GM12801 (cell line): Measurements from ENCODE around the gene ROBO1.

Experiments used
- TF ChIP-seq, protein P1 (sequence below): IDR thresholded peaks from one replicate; pipeline ENCODE4 v1.5.1; 2011; ENCODE audit warnings: control low read depth; ENCODE audit not compliant: insufficient read length; ENCODE audit errors: extremely low read depth

The ROBO1 gene

DNA sequence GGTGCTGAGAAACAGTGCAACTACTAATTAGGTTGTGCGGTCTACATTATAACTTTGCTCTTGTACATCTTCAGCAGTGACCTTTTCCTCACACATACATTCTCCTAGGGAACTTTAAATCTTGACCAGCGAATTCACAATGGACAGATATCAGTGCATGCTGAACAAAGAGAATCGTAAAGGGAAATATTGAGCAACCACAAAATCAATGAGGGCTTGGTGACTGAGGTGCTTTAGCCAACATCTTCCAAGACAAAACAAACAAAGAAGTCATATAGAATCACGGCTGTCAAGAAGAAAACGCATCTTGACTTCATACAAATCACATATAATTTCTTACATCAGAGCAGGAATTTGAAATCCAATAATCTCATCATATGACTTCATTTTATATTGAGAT is 1022.0 kb downstream of the ROBO1 start:
- TF ChIP-seq, protein P1, sequence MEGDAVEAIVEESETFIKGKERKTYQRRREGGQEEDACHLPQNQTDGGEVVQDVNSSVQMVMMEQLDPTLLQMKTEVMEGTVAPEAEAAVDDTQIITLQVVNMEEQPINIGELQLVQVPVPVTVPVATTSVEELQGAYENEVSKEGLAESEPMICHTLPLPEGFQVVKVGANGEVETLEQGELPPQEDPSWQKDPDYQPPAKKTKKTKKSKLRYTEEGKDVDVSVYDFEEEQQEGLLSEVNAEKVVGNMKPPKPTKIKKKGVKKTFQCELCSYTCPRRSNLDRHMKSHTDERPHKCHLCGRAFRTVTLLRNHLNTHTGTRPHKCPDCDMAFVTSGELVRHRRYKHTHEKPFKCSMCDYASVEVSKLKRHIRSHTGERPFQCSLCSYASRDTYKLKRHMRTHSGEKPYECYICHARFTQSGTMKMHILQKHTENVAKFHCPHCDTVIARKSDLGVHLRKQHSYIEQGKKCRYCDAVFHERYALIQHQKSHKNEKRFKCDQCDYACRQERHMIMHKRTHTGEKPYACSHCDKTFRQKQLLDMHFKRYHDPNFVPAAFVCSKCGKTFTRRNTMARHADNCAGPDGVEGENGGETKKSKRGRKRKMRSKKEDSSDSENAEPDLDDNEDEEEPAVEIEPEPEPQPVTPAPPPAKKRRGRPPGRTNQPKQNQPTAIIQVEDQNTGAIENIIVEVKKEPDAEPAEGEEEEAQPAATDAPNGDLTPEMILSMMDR = no peak

DNA sequence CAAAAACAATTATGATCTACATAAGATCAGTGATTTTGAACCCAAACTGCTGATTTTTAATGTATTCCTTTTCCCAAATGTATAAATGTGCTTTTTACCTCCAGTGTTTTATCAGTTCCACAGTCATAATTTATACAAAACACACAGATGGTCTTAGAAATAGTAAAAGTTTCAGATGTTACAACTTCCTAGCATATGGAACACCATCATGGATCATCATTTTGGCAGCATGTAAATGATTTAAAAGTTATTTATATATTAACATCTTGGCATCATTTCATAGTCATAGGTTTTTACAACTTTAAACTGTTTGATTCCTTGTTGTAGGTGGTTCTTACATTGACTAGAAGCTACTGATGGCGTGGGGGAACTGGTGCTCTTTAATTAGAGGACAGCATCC is 1025.3 kb downstream of the ROBO1 start:
- TF ChIP-seq, protein P1 = no peak

DNA sequence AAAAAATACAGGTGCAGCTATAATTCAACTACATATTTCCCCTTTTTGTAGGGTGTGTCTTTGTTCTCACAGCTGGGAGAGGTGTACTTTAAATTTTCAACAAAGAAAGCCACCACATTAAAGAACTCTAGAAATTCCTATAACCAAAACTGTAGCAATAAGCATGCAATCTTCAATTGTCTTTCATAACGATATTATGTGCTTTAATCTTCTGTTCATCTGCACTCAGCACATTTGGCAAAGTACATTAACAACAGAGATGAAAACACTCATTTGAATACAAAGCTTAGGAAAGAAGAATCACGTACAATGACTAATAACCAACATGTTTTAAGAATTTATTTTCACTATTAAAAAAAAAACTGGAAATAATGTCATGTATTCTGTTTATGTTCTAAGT is 1025.8 kb downstream of the ROBO1 start:
- TF ChIP-seq, protein P1 = no peak

DNA sequence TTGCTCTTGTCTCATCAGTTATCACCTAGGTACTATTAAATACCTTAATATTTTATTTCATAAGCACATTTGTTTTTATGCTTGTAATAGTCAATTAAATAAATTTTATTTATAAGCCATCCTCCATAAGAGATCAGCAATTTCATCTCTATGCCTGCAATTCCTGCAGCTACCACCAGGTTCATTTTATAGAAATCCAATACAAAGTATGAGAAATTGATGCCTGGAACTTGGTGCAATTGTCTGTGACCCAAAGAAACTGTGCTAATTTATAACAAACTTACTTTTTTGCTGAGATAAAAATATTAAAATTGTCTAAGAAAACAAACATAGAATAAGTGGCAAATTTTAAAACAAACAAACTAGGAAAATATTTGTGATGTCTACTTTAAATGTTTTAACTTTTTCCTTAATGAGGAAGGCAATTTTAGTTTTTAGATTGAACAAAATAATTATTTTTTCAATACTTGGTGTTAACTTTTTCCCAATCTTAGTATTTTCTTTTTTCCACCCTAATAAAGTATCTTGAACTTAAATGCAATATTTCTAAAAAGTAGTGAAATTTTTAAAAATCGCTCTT is 1026.6 kb downstream of the ROBO1 start:
- TF ChIP-seq, protein P1 = no peak

DNA sequence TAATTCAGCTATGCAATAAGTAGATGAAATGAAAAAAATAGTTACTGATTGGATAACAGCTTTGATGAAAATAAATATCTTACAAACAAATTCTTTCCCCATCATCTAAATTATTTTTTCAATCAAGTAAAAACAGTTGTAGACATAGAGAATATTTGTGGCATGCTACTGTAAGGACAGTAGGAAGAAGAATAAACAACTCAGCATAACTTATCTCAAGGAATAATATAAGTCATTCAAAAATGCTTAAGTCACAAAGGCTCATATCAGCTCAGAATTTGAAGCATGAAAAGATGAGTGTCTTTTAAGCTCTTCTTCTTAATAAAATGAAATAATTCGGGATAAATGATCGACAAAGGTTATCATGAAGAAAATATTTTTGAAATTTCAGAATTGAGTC is 1029.0 kb downstream of the ROBO1 start:
- TF ChIP-seq, protein P1 = no peak

DNA sequence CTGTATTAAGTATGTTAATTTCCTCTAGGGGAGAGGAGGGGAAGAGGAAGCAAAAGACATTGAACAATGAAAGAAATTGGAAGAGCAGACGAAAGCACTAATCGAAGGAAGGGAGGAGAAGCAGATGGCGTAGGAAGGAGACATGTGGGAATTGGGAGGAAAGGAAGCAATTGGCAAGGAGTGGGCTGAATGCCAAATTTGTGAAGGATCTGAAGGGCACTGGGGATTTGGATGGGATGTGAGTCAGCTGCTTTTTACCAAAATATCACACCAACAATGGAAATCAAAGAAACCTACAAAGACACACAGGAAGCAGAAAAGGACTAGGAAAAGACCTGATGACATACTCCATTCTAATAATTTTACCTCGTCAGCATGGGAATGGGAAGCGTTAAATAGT is 1029.8 kb downstream of the ROBO1 start:
- TF ChIP-seq, protein P1 = no peak

DNA sequence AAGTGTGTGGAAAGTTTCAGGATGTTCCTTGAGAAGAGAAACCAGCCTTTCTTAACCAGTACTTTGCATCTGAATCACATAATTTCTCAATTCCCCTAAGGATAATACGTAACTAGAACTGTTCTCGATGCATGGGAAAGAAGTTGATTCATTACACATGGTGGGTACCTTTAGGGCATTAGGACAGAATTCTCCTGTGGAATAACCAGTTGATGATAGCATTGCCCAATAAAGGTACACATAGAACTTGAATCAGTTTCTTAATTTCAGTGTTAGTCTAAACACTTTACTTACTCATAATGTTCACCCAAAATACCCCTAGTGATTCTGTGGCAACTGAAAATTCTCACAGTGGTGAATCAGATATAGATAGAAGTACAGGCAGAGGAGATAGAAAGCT is 1030.9 kb downstream of the ROBO1 start:
- TF ChIP-seq, protein P1 = no peak
